Measurements from ENCODE around the gene REXO1. TPM values are rescaled to one million over a fixed set of nuclear protein-coding genes. Genes with fewer than 3 reads are reported as not detected.
A peak's percentile ranks its signal among the peaks of the same experiment; 100 is the strongest.

The REXO1 gene
- polyA plus RNA-seq, 1 experiment = 11.0 TPM

DNA sequence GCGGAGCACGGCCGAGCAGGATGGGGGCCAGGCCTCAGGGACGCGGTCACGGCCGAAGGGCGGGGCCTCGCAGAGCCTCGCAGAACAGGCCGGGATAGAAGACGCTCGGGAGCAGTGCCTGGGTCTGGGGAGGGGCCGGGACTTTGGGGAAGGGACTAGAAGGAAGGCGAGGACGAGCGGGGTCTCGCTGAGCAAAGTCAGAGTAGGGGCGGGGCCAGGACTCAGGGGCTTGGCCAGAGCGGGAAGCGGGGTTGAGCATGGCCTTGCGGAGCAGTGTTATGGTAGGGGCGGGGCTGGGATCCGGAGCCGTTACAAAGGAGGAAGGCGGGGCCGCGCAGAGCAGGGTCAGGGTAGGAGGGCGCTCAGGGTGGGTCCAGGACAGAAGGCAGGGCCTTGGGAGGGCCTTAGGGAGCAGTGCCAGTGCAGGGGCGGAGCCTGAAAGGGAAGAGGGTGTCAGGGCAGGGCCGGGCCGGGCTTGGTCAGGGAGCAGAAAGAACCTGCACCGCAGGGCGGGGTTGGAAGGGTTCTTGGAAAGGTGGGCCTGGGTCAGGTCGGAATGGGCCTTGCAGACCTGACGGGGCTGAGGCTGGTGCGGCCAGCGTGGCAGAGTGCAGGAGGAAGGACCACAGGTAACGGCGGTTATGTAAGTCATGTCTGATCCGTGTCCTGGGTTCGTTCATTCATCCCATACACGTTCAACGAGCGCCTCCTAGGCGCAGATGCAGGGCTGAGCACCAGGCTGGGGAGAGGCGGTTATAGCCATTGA lies 35.7 kb downstream of the REXO1 start:
- peak; percentile 75 for DNase-seq (ENCODE audit: low read depth)
- no peaks in the 10 kb centered on the region for H3K27me3 ChIP-seq (ENCODE audit: control insufficient read depth, insufficient read depth, low read length)
- CTCF ChIA-PET = interaction anchor here (0.6 to 3.5 kb wide), 4 partner anchors 13 to 26 kb away, joined by 3 to 18 read pairs (median 9); no protein-coding TSS in a partner anchor
- peak overlapping the region; percentile 80 for H3K4me3 ChIP-seq (ENCODE audit: low read depth, low read length)
- POLR2A ChIA-PET = no interaction called here
- H3K36me3 ChIP-seq (ENCODE audit: control insufficient read depth, insufficient read depth, low read length) = peaks cover 17% of the 10 kb centered on the region
- TF ChIP-seq, protein P1, sequence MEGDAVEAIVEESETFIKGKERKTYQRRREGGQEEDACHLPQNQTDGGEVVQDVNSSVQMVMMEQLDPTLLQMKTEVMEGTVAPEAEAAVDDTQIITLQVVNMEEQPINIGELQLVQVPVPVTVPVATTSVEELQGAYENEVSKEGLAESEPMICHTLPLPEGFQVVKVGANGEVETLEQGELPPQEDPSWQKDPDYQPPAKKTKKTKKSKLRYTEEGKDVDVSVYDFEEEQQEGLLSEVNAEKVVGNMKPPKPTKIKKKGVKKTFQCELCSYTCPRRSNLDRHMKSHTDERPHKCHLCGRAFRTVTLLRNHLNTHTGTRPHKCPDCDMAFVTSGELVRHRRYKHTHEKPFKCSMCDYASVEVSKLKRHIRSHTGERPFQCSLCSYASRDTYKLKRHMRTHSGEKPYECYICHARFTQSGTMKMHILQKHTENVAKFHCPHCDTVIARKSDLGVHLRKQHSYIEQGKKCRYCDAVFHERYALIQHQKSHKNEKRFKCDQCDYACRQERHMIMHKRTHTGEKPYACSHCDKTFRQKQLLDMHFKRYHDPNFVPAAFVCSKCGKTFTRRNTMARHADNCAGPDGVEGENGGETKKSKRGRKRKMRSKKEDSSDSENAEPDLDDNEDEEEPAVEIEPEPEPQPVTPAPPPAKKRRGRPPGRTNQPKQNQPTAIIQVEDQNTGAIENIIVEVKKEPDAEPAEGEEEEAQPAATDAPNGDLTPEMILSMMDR (IDR thresholded peaks at IDR 0.05; ENCODE audit: insufficient read depth, low read depth, low read length) = peak; percentile 64

DNA sequence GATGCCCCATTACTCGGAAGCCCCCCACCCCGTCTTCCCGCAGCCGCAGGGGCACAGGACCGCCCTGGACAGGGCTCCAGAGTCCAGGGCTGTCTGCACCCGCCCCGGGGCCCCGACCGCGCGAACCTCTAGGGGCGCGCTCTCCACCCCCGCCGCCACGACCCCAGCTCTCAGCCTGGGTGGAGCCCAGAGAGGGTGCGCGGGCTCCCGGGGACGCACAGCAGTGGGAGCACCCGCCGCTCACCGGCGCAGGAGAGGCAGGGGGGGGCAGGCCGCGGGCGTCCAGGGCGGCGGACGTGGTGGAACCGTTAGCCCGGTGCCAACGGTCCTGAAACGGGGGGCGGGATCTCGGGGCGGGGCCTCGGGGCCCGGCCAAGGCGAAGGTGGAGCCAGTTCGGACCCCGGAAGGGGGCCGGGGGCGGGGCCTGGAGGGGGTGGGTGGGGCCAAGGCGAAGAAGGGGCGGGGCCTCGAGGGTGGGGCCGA lies 36.3 kb downstream of the REXO1 start, which contains the start of gene ATP8B3:
ATP8B3 (minus strand) TSS at position 335 of the 484 bp plus-strand sequence. CDS start 540 bp downstream, outside the sequence.
- no peaks in the 10 kb centered on the region for H3K27me3 ChIP-seq (ENCODE audit: control insufficient read depth, insufficient read depth, low read length)
- TF ChIP-seq, protein P1 (IDR thresholded peaks at IDR 0.05; ENCODE audit: insufficient read depth, low read depth, low read length) = 0 out of 2 replicates have a peak, but pooled peaks have one; percentile 21
- DNase-seq (ENCODE audit: low read depth) = no peak
- H3K36me3 ChIP-seq (ENCODE audit: control insufficient read depth, insufficient read depth, low read length) = peaks cover 15% of the 10 kb centered on the region
- ChIA-PET POLR2A (no interaction called here), CTCF (interaction anchor here (0.6 to 3.5 kb wide), 4 partner anchors 14 to 266 kb away, joined by 3 to 14 read pairs (median 6); no protein-coding TSS in a partner anchor)
- peak within 1 kb of the TSS; percentile 80 for H3K4me3 ChIP-seq (ENCODE audit: low read depth, low read length)

DNA sequence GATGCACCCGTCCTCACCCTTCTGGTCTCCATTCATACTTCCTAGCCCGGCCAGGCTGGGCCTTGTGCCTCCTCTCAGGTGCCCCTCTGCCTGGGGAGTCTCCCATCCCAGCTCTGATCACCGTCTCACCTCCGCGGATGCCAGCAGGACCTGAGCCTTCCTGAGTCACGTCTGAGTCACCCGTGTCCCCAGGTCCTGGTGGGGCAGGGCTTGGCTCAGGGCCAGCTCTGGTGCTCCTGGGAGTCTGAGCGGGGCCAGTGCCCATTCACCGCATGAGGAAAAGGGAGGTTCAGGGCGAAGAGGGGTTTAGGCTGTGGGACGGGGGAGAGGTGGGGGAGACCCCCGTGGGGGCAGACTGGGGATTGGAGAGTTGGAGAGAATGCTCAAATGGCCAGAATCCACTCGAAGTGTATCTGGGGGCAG lies 36.8 kb downstream of the REXO1 start:
- DNase-seq (ENCODE audit: low read depth) = no peak
- Histone ChIP-seq H3K27me3 (ENCODE audit: control insufficient read depth, insufficient read depth, low read length) (no peaks in the 10 kb centered on the region), H3K4me3 (ENCODE audit: low read depth, low read length) (peak overlapping the region; percentile 80), H3K36me3 (ENCODE audit: control insufficient read depth, insufficient read depth, low read length) (peaks cover 12% of the 10 kb centered on the region)
- POLR2A ChIA-PET = no interaction called here
- CTCF ChIA-PET = interaction anchor here (0.6 to 3.5 kb wide), 4 partner anchors 14 to 265 kb away, joined by 3 to 14 read pairs (median 6); no protein-coding TSS in a partner anchor
- TF ChIP-seq, protein P1 (IDR thresholded peaks at IDR 0.05; ENCODE audit: insufficient read depth, low read depth, low read length) = no peak

DNA sequence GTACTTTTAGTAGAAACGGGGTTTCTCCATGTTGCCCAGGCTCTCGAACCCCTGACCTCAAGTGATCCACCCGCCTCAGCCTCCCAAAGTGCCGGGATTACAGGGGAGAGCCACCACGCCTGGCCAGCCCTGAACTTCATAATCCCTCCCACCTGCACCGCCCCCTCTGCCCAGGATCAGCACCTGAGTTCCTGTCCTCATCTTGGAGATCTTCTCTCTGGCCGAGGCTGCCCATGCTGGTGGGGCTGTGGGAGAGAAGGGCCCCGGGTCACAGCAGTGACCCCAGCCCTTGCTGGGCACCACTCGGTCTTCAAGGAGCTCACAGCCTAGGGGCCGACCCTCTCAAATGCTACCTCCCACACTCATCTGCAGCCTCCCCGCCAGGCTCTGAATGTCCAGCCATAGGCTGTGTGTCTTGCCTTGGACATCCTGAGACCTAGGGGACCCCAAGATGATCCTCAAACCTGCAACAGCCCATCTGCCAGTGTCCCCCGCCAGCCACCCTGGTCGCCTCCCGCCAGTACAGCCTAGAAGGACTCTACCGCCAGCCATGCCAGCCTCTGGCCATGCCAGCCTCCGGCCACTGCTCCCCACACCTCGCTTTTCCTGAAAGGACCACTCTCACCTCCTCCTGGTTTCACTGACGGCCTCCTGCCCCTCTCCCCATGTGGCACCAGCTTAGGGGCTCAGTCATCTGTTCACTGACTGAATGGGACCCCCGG lies 37.7 kb downstream of the REXO1 start:
- H3K36me3 ChIP-seq (ENCODE audit: control insufficient read depth, insufficient read depth, low read length) = peaks cover 7% of the 10 kb centered on the region
- DNase-seq (ENCODE audit: low read depth) = no peak
- ChIA-PET POLR2A (no interaction called here), CTCF (interaction anchor here (0.6 to 3.5 kb wide), 4 partner anchors 13 to 264 kb away, joined by 3 to 14 read pairs (median 6); no protein-coding TSS in a partner anchor)
- H3K27me3 ChIP-seq (ENCODE audit: control insufficient read depth, insufficient read depth, low read length) = no peaks in the 10 kb centered on the region
- no peak overlapping the region for H3K4me3 ChIP-seq (ENCODE audit: low read depth, low read length)
- TF ChIP-seq, protein P1 (IDR thresholded peaks at IDR 0.05; ENCODE audit: insufficient read depth, low read depth, low read length) = no peak

DNA sequence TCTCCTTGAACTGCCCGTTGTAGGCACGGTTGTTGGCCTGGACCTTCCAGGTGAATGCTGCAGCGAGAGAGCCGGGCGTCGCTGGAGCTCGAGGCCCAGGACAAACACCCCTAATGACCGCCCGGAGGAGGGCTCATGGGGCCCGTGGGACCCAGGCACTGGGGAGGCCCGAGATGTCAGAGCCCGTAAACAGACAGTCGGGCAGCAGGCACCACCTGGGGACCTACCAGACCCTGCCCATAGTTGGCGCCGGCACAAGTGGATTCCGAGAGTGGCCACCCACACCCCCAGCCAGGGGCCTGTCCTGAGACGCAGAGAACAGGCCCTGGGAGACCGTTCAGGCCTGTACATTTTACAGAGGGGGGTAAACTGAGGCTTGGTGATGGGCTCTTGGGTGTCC lies 38.6 kb downstream of the REXO1 start:
- Histone ChIP-seq H3K27me3 (ENCODE audit: control insufficient read depth, insufficient read depth, low read length) (no peaks in the 10 kb centered on the region), H3K4me3 (ENCODE audit: low read depth, low read length) (no peak overlapping the region), H3K36me3 (ENCODE audit: control insufficient read depth, insufficient read depth, low read length) (peaks cover 4% of the 10 kb centered on the region)
- POLR2A ChIA-PET = no interaction called here
- TF ChIP-seq, protein P1 (IDR thresholded peaks at IDR 0.05; ENCODE audit: insufficient read depth, low read depth, low read length) = no peak
- DNase-seq (ENCODE audit: low read depth) = no peak
- CTCF ChIA-PET = interaction anchor here (1.7 to 3.5 kb wide), 3 partner anchors 16 to 263 kb away, joined by 4 to 14 read pairs (median 8); no protein-coding TSS in a partner anchor

Measured in BJ (cell line).